ENCODE measurements around the gene MRPS24. TPM values are rescaled to one million over a fixed set of nuclear protein-coding genes. Genes with fewer than 3 reads are reported as not detected.
"Not testable (repeated sequence)": the region's sequence is repeated elsewhere in the genome, so short reads cannot be mapped to it uniquely, and the experiment has no call there.

The MRPS24 gene
- total RNA-seq, 4 donors from 2014 or later, result 64.9 to 135 (median 92.5) TPM

DNA sequence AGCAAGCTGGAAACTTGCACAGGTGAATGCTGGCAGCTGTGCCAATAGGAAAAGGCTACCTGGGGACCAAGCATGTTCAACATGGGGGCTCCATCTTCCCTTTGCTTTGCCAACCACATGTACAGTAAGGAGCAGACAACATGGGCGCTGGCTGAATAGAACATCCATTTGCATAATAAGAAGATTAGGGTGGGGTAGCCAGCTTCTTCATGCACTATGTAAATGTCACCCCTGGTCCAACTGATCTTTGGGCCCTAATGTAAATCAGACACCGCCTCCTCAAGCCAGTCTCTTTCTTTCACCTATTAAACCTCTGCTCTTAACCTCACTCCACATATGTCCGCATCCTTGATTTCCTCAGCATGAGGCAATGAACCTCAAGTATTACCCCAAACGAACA lies 26.0 kb downstream of the MRPS24 start:
- 87 to 98% methylated on average over 4 of the region's 4 CpGs for WGBS, 2 donors
- no peak overlapping the region for H3K4me3 ChIP-seq (ENCODE audit: low read depth, poor library complexity, severe bottlenecking)
- intact Hi-C loops (cut with DNase I; ENCODE audit: low total_unique reads), result no loop called here
- no peak for DNase-seq (ENCODE audit: low spot score in 2 of 2)
- TF ChIP-seq, protein P1, sequence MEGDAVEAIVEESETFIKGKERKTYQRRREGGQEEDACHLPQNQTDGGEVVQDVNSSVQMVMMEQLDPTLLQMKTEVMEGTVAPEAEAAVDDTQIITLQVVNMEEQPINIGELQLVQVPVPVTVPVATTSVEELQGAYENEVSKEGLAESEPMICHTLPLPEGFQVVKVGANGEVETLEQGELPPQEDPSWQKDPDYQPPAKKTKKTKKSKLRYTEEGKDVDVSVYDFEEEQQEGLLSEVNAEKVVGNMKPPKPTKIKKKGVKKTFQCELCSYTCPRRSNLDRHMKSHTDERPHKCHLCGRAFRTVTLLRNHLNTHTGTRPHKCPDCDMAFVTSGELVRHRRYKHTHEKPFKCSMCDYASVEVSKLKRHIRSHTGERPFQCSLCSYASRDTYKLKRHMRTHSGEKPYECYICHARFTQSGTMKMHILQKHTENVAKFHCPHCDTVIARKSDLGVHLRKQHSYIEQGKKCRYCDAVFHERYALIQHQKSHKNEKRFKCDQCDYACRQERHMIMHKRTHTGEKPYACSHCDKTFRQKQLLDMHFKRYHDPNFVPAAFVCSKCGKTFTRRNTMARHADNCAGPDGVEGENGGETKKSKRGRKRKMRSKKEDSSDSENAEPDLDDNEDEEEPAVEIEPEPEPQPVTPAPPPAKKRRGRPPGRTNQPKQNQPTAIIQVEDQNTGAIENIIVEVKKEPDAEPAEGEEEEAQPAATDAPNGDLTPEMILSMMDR (IDR thresholded peaks at IDR 0.05), result no peak
- no peak for TF ChIP-seq POLR2A (IDR thresholded peaks at IDR 0.05)

- intact Hi-C loops (cut with DNase I; ENCODE audit: low total_unique reads), result loop anchor here (10.0 kb wide), 1 partner anchor 253 kb away; the partner anchor contains the start of gene STK17A
- no peak overlapping the region for H3K4me3 ChIP-seq (ENCODE audit: low read depth, poor library complexity, severe bottlenecking)
- no peak for DNase-seq (ENCODE audit: low spot score in 2 of 2)
- 79 to 81% methylated on average over 9 of the region's 9 CpGs for WGBS, 2 donors
- TF ChIP-seq, protein P1 (IDR thresholded peaks at IDR 0.05), result no peak
- no peak for TF ChIP-seq POLR2A (IDR thresholded peaks at IDR 0.05)
These were observed 31.1 kb downstream of the MRPS24 start for GRCh38 chr7:43838201-43838658.

DNA sequence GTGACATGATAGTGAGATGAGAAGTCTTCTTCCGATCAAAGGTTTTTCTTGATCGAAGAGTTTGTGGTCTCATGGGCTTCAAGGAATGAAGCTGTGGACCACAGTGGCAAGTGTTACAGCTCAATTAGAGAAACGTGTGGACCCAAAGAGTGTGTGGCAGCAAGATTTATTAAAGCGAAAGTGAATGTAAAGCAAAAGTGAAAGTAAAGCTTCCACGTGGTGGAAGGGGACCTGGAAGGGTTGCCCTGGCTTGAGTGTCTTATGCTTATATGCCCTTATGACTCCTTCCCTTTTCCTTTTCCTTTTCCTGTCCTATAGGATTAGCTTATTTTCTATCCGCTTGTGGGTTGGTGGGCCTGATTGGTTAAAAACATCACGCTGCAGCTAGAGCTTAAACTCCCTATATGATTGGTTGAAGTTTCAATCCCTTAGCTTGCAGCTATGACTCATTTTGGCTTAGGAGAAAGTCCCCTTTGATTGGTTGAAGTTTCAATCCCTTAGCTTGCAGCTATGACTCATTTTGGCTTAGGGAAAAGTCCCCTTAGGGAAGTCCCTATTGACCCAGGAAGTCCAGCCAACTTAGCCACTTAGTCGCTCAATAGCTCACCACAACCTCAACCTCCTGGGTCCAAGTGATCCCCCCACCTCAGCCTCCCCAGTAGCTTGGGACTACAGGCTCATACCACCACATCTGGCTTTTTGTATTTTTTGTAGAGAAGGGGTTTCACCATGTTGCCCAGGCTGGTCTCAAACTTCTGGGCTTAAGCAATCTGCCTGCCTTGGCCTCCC lies 34.7 kb downstream of the MRPS24 start:
- H3K4me3 ChIP-seq (ENCODE audit: low read depth, poor library complexity, severe bottlenecking), result no peak overlapping the region
- no peak for TF ChIP-seq POLR2A (IDR thresholded peaks at IDR 0.05)
- TF ChIP-seq, protein P1 (IDR thresholded peaks at IDR 0.05), result no peak

GRCh38 chr7:43830917-43831316 lies 38.4 kb downstream of the MRPS24 start:
- intact Hi-C loops (cut with DNase I; ENCODE audit: low total_unique reads), result loop anchor here (10.0 kb wide), 1 partner anchor 246 kb away; the partner anchor contains the start of gene STK17A
- H3K4me3 ChIP-seq (ENCODE audit: low read depth, poor library complexity, severe bottlenecking); DNase-seq (ENCODE audit: low spot score in 2 of 2): not testable (repeated sequence)

More for the DNA sequence above, 34.7 kb downstream of the MRPS24 start:
- intact Hi-C loops (cut with DNase I; ENCODE audit: low total_unique reads), result loop anchor here (10.0 kb wide), 1 partner anchor 250 kb away; the partner anchor contains the start of gene STK17A
- DNase-seq (ENCODE audit: low spot score in 2 of 2), result no peak
- whole genome bisulfite sequencing, 2 donors, result 66 to 68% methylated on average over 8 of the region's 8 CpGs

- WGBS, 2 donors, result 63 to 70% methylated on average over 5 of the region's 5 CpGs
- intact Hi-C loops (cut with DNase I; ENCODE audit: low total_unique reads), result no loop called here
- H3K4me3 ChIP-seq (ENCODE audit: low read depth, poor library complexity, severe bottlenecking), result no peak overlapping the region
- TF ChIP-seq POLR2A (IDR thresholded peaks at IDR 0.05), result no peak
- TF ChIP-seq, protein P1 (IDR thresholded peaks at IDR 0.05), result no peak
- DNase-seq (ENCODE audit: low spot score in 2 of 2), result no peak
These were observed 43.9 kb downstream of the MRPS24 start for GRCh38 chr7:43825391-43825808.

DNA sequence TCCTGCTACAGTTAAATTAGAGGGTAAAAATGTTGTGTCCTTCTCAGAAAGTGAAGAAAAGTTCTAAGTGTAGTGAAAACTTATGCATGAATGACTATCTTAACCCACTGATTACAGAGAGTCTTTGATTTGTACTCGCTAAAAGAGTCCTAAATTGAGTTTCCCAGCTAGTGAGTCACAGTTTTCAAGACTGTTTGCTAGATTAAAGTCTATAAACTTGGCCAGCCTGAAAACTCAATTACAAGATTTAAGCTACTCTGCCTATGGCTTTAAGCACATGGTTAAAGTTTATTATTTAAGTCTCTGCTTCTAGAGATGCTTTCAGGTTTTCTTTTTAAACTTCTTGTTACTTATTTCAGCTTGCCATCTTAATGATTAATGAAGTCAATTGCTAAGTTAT lies 44.4 kb downstream of the MRPS24 start:
- WGBS, 2 donors, result 0 to 36% methylated on average over 1 of the region's 1 CpG
- no peak overlapping the region for H3K4me3 ChIP-seq (ENCODE audit: low read depth, poor library complexity, severe bottlenecking)
- DNase-seq (ENCODE audit: low spot score in 2 of 2), result no peak
- no peak for TF ChIP-seq POLR2A (IDR thresholded peaks at IDR 0.05)
- TF ChIP-seq, protein P1 (IDR thresholded peaks at IDR 0.05), result no peak
- intact Hi-C loops (cut with DNase I; ENCODE audit: low total_unique reads), result no loop called here

GRCh38 chr7:43824513-43824912 lies 44.8 kb downstream of the MRPS24 start:
- DNase-seq (ENCODE audit: low spot score in 2 of 2); intact Hi-C loops (cut with DNase I; ENCODE audit: low total_unique reads); H3K4me3 ChIP-seq (ENCODE audit: low read depth, poor library complexity, severe bottlenecking): not testable (repeated sequence)
- 69 to 74% methylated on average over 12 of the region's 12 CpGs for WGBS, 2 donors

Measured in lower leg skin (tissue), 4 donors.